GM19043 (cell line): ENCODE data around the gene LTV1.
A peak's percentile ranks its signal among the peaks of the same experiment; 100 is the strongest.

Experiments used
- ATAC-seq: cut with Tn5 transposase; IDR thresholded peaks from one replicate; pipeline ENCODE4 v1.9.1; 2021; ENCODE audit warnings: low read depth; ENCODE audit not compliant: unreplicated experiment

The LTV1 gene

GRCh38 chr6:143884216-143884900 is 41.2 kb downstream of the LTV1 start:
- no peak for ATAC-seq

- ATAC-seq: no peak
These were observed 42.0 kb downstream of the LTV1 start for GRCh38 chr6:143885116-143885515.

GRCh38 chr6:143894655-143895054 is 51.5 kb downstream of the LTV1 start:
- ATAC-seq: no peak

- no peak for ATAC-seq
These were observed 53.2 kb downstream of the LTV1 start for GRCh38 chr6:143896126-143896860.

- no peak for ATAC-seq
These were observed 57.2 kb downstream of the LTV1 start for GRCh38 chr6:143900358-143900757.

GRCh38 chr6:143901885-143902750 is 59.0 kb downstream of the LTV1 start:
- peak; percentile 94 for ATAC-seq

GRCh38 chr6:143902827-143903226 is 59.7 kb downstream of the LTV1 start:
- ATAC-seq: no peak

GRCh38 chr6:143911028-143911427 is 67.9 kb downstream of the LTV1 start:
- no peak for ATAC-seq

GRCh38 chr6:143912671-143913070 is 69.5 kb downstream of the LTV1 start:
- ATAC-seq: no peak
